T1000 (cell line): Measurements from ENCODE around the gene FGFBP1.
A peak's percentile ranks its signal among the peaks of the same experiment; 100 is the strongest.
"Not testable (repeated sequence)": the region's sequence is repeated elsewhere in the genome, so short reads cannot be mapped to it uniquely, and the experiment has no call there.

ENCODE experiments used
- DNase-seq: peaks from one replicate; lab custom pipeline; 2025; ENCODE audit warnings: mixed read lengths; lab: John Stamatoyannopoulos, UW

The FGFBP1 gene

GRCh38 chr4:15945516-15945915 is 7.0 kb upstream of the FGFBP1 start:
- DNase-seq: no peak

GRCh38 chr4:15944895-15945294 is 6.4 kb upstream of the FGFBP1 start:
- DNase-seq: no peak

DNA sequence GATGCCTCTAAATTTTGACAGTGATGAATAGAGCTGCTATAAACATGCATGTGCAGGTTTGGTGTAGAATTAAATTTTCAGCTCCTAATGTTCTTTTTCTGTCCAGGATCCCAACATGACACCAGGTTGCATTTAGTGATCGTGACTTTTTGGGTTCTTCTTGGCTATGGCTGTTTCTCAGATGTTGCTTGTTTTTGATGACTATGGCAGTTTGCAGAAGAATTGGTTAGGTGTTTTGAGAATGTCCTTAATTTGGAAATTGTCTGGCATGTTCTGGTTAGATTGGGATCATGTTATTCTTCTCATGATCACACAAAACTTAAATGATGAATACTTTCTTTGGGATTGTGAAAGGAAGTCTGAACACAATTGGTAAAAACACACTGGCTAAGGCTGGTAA is 3.7 kb upstream of the FGFBP1 start:
- no peak for DNase-seq

- peak; percentile 19 for DNase-seq
Measured at GRCh38 chr4:15938182-15938581, 358 bp downstream of the FGFBP1 start.

GRCh38 chr4:15936495-15936894 is 2.0 kb downstream of the FGFBP1 start:
- no peak for DNase-seq

DNA sequence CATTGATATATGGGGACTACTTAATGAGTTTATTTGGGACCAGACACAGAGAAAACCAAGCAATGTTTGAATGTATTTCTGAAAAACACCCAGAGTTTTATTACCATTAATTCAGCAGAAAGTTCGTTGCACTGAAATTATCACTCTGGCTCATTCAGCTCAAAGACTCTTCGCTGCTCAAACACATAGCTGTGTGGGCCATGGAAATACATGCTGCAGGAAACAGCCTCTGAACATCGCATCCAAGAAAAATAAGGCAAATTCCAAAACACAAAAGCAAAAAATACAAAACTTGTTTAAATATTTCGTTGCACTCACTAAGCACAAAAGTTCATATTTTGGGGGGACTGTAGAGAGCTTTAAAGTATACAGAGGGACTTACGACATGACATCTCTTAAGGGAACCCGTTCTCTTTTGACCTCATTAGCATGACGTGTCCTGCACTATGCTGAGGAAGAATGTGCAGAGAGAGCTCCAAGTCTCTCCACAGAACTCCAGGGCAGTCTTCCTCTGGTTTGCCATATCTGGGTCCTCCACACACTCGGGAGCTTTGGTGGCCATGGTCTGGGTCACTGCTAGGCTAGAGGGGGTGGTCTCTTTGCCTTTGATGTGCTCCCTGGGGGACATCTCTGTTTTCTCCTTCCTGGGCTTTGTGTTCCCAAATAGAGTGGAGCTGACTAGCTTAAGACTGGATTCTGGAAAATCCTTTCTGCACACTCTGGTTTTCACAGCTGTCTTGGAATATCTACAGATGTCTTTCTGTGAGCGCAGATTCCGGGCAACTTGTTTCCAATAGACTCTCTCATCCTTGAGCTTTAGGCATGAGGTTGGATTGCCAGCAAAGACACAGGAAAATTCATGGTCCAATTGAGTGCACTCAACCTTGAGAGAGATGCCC is 2.8 kb downstream of the FGFBP1 start:
- DNase-seq: no peak

GRCh38 chr4:15934259-15934658 is 4.3 kb downstream of the FGFBP1 start:
- DNase-seq: no peak

GRCh38 chr4:15931451-15932210 is 6.9 kb downstream of the FGFBP1 start:
- DNase-seq: no peak

GRCh38 chr4:15930314-15930713 is 8.2 kb downstream of the FGFBP1 start:
- DNase-seq: no peak

GRCh38 chr4:15929540-15929939 is 9.0 kb downstream of the FGFBP1 start:
- no peak for DNase-seq

DNA sequence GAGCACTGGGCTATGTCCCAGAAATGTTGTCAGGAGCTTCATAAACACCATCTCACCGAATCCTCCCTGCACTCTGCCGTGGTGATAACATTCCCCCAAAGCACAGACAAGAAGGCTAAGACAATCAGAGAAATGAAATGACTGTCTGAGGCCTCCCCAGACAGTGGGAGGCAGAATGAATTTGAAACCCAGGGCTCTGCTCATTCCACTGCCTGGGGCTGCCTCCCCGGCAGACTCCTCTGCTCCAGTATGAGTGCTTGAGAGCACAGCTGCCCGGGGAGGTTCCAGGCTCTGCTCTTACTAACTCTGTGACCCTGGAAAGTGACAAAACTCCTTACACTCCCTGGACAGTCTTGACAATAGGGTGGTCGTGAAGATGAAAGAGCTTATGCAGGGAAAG is 9.7 kb downstream of the FGFBP1 start:
- no peak for DNase-seq

GRCh38 chr4:15926486-15926885 is 12.1 kb downstream of the FGFBP1 start:
- no peak for DNase-seq

DNA sequence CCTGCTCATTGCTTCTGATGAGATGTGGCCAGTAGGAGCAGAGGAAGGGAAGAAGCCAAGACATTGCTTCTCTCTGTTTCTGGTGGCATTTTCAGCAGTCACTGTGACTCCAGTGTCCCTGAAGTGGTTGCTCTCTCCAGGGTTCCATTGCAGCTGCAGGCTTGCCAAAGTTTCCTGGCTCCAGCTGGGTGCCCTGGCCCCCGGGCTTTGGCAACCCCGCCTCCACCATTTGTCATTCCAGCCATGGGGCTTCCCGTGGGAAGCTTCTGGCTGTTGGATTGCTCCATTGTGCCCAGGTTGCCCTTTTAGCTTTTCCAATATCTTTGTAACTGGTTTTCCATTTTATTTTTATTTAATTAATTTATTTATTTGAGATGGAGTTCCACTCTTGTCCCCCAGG is 12.7 kb downstream of the FGFBP1 start:
- DNase-seq: no peak

- DNase-seq: no peak
Measured at GRCh38 chr4:15921592-15921932, 17.0 kb downstream of the FGFBP1 start.

- DNase-seq: peak; percentile 95
Measured at GRCh38 chr4:15920723-15921591, 17.6 kb downstream of the FGFBP1 start.

DNA sequence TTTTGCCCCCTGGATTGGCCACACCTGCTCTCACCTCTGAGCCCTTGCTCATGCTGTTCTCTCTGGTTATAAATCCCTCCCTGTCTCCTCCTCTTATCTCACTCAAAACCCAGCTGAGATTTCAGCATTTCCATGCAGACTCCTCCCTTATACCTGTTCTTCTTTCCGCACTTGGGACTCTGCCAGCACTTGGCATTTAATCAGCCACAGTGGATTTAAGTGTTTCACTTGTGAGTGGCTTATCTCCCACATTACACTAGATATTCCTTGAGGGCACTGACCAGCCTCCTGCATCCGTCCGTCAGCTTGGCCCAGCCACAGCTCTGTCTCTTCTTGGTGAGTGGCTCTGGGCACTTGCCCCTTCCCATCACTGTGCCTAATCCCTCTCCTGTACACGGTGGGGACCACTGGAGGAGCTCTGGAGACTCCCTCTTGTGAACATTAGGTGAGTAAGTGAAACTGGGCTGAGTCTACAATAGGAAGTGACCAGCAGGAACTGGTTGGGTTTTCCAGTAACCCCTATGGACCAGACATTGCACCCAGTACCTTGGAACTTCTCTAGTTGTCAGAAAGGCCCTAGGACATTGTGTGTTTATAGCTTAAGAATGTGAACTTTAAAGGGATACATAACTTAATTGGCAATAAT is 19.9 kb downstream of the FGFBP1 start:
- DNase-seq: no peak

DNA sequence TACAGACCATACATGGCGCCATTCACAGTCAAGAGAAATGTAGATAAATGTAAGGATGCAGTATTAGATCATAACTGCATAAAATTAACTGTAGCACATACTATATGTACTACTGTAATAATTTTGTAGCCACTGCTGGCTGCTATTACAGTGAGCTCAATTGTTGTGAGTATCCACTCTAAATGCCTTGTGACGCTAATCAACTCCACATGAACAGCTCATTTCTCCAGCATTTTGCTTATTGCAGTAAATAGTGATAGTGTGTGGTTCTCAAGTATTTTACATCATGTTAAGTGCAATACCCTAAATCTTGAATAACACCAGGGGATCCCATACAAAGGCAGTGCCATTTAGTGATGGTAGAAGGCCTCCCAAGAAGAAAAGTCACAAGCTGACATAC is 21.2 kb downstream of the FGFBP1 start:
- DNase-seq: no peak

- DNase-seq: not testable (repeated sequence)
Measured at GRCh38 chr4:15916358-15916757, 22.2 kb downstream of the FGFBP1 start.

DNA sequence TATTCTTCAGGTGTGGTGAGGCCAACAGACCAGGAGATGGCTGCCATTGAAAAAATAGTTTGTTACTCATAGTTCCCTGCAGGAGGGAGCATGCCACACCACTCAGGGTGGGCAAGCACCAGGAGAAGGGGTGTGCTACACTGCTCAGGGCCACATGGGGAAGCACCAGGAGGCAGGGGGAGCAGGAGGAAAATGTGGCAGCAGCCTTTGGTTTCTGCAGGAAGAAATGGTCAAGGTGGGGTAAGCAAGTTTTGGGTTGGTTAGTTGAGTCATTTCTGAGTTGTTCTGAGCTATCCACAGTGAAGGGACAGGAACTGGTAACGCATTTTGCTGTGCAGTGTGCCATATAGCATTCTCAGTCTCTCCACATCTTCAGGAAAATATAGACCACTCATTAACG is 23.8 kb downstream of the FGFBP1 start:
- no peak for DNase-seq

GRCh38 chr4:15914291-15914690 is 24.2 kb downstream of the FGFBP1 start:
- no peak for DNase-seq

- DNase-seq: peak; percentile 55
Measured at GRCh38 chr4:15913631-15913970, 24.9 kb downstream of the FGFBP1 start.
